ENCODE data around the gene ANKUB1.

Gene ANKUB1

DNA sequence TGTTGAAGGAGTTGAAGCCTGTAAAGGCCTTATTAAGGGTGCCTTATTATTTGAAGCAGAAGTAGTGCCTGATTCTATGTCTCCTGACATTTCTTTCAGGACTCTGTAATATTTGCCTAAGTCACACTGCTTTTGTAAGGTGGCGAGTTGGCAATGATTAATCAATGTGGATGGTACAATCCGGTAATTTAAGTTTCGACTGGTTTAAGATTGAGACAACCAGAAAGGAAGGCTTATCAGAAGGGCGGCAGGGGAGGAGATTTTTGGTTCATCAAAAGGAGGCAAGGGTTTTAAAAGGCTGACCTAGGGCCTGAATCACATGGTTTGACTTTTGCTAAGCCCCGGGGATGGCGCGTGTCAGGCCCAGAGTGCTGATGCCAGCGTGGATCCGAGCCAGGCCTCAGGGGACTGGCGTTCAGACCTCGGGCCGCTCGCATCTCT is 19.8 kb upstream of the ANKUB1 start:
- Histone ChIP-seq H3K4me1 (peaks cover 40% of the 10 kb centered on the region), H3K36me3 (no peaks in the 10 kb centered on the region), H3K27me3 (no peaks in the 10 kb centered on the region), H3K4me2 (peak overlapping the region; percentile 94), H4K20me1 (peaks cover 36% of the 10 kb centered on the region), H3K27ac (peak overlapping the region; percentile 92), H3K9ac (peak overlapping the region; percentile 89), H3K9me3 (no peaks in the 10 kb centered on the region), H3K4me3 (peak overlapping the region; percentile 89)
- no peak for TF ChIP-seq Cebpa-rat (IDR thresholded peaks at IDR 0.05)

DNA sequence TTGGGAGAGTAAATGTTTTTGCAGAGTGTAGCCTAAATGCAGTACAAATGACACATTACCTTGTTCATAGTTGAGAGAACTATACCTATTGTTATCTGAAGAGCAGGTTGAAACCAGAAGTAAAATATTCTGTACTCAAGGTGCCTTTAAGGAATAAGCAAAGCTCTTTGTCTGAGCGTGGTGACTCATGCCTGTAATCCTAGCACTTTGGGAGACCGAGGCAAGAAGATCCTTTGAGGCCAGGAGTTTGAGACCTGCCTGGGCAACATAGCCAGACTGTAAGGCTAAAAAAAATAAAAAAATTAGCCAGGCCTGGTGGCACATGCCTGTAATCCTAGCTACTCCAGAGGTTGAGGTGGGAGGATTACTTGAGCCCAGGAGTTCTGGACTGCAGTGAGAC is 18.5 kb upstream of the ANKUB1 start:
- Histone ChIP-seq H3K36me3 (no peaks in the 10 kb centered on the region), H3K9me3 (no peaks in the 10 kb centered on the region), H3K4me3 (no peak overlapping the region), H3K27ac (no peak overlapping the region), H3K9ac (no peak overlapping the region), H3K4me2 (no peak overlapping the region), H3K27me3 (no peaks in the 10 kb centered on the region), H3K4me1 (peaks cover 44% of the 10 kb centered on the region), H4K20me1 (peaks cover 22% of the 10 kb centered on the region)
- TF ChIP-seq Cebpa-rat (IDR thresholded peaks at IDR 0.05), result no peak

DNA sequence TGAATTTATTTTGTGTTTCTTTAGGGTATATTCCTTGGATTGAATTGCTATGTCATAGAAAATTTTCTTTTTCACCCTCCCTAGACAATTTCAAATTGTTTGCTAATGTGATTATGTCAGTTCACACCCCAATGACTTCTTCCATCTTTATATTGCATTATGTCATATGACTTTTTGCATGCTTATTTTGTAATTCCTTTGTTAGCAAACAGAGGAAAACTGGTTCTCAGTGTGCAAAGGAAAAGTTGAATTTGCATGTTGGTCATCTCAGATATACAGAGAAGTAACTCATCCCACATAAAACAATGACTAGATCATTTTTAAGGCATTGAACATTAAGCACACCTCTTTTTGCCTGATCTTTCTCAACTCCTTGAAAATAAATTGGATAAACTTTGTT is 17.3 kb upstream of the ANKUB1 start:
- H3K36me3 ChIP-seq, result no peaks in the 10 kb centered on the region
- H3K27ac ChIP-seq, result no peak overlapping the region
- H4K20me1 ChIP-seq, result peaks cover 11% of the 10 kb centered on the region
- H3K4me3 ChIP-seq, result no peak overlapping the region
- H3K27me3 ChIP-seq, result no peaks in the 10 kb centered on the region
- H3K4me1 ChIP-seq, result peaks cover 33% of the 10 kb centered on the region
- H3K9ac ChIP-seq, result no peak overlapping the region
- no peak for TF ChIP-seq Cebpa-rat (IDR thresholded peaks at IDR 0.05)
- H3K9me3 ChIP-seq, result no peaks in the 10 kb centered on the region
- H3K4me2 ChIP-seq, result no peak overlapping the region

DNA sequence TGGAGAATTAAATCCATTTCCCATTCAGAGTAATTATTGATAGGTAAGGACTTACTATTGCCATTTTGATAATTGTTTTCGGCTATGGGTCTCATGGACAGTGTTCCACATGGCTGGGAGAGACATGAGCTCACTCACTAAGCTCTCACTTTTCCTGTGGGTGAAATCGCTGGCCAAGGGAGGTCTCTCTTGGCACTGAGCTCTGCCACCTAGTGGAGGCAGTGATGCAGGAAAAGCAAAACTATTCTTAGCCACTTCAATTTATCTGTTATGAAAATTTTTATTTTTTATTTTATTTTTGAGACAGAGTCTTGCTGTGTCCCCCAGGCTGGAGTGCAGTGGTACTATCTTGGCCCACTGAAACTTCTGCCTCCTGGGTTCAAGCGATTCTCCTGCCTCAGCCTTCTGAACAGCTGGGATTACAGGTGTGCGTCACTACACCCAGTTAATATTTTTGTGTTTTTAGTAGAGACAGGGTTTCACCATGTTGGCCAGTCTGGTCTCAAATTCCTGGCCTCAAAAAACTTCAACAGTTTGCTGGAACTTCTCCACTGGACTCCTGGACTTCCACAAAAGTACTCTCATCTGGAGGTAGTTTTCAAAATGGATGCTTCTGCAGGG is 16.0 kb upstream of the ANKUB1 start:
- H3K4me3 ChIP-seq, result no peak overlapping the region
- no peak for TF ChIP-seq Cebpa-rat (IDR thresholded peaks at IDR 0.05)
- no peaks in the 10 kb centered on the region for H3K27me3 ChIP-seq
- H3K4me1 ChIP-seq, result peaks cover 25% of the 10 kb centered on the region
- H3K9ac ChIP-seq, result no peak overlapping the region
- no peak overlapping the region for H3K27ac ChIP-seq
- no peaks in the 10 kb centered on the region for H3K36me3 ChIP-seq
- H4K20me1 ChIP-seq, result no peaks in the 10 kb centered on the region
- no peaks in the 10 kb centered on the region for H3K9me3 ChIP-seq
- H3K4me2 ChIP-seq, result no peak overlapping the region

DNA sequence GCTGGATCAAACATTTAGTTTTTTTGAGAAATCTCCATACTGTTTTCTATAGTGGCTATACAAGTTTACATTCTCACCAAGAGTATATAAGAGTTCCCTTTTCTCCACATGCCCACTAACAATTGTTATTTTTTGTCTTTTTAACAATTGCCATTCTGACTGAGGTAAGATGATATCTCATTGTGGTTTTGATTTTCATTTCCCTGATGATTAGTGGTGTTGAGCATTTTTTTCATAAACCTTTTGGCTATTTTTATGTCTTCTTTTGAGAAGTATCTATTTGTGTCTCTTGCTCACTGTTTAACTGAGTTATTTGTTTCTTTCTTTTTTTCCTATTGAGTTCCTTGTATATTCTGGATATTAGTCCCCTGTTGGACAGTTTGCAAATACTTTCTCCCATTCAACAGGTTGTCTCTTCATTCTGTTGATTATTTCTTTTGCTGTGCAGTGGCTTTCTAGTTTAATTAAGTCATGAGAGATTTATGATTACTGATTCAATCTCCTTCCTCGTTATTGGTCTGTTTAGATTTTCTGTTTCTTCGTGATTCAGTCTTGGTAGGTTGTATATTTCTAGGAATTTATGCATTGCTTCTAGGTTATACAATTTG is 13.9 kb upstream of the ANKUB1 start:
- H3K4me2 ChIP-seq, result 0 out of 2 replicates have a peak overlapping the region, but pooled peaks have one; percentile 20

DNA sequence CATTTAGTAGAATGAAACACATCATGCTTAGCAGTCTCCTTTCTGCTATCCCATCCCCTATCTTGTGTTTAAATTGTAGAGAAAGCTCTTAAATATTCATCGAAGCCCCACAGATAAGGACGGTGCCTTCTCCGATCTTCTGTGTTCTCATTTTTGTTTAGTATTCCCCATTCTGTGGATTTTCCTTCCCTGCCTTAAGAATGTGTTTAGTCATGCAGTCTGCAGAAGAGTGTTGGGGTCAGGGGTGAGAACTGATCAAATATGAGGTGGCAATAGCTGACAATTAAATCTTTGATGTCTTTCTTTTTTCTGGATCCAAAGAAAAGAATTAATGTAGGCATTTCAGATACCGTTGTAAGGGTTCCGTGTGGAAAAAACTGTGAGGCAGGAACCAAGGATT is 9.3 kb upstream of the ANKUB1 start:
- H4K20me1 ChIP-seq, result no peaks in the 10 kb centered on the region
- H3K36me3 ChIP-seq, result no peaks in the 10 kb centered on the region
- H3K27ac ChIP-seq, result no peak overlapping the region
- H3K4me3 ChIP-seq, result no peak overlapping the region
- no peaks in the 10 kb centered on the region for H3K27me3 ChIP-seq
- peaks cover 8% of the 10 kb centered on the region for H3K4me1 ChIP-seq
- H3K9me3 ChIP-seq, result no peaks in the 10 kb centered on the region
- no peak overlapping the region for H3K4me2 ChIP-seq
- H3K9ac ChIP-seq, result no peak overlapping the region
- no peak for TF ChIP-seq Cebpa-rat (IDR thresholded peaks at IDR 0.05)

More for the DNA sequence above, 13.9 kb upstream of the ANKUB1 start:
- Histone ChIP-seq H3K9ac (no peak overlapping the region), H4K20me1 (no peaks in the 10 kb centered on the region), H3K9me3 (no peaks in the 10 kb centered on the region), H3K4me1 (peaks cover 18% of the 10 kb centered on the region), H3K27ac (no peak overlapping the region), H3K36me3 (no peaks in the 10 kb centered on the region), H3K4me3 (no peak overlapping the region), H3K27me3 (no peaks in the 10 kb centered on the region)
- no peak for TF ChIP-seq Cebpa-rat (IDR thresholded peaks at IDR 0.05)

DNA sequence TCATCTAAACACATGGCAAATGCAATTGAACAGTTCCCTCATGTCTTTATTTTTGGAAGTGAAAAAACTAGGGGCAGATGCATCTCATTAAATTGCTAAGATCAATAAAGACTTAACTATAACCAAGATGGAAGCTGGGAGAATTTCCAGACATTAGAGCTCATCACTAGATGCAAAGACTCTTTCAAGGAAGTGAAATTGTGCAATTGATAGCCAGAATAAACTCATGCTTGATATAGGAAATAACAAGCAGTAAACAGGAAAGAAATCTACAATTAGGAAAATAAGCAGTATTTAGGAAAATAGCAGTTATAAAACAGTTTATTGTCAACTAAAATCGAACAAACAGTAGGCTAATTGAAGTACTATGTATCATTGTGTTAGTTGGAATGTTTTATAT is 8.8 kb upstream of the ANKUB1 start:
- Histone ChIP-seq H3K9me3 (no peaks in the 10 kb centered on the region), H3K9ac (no peak overlapping the region), H4K20me1 (no peaks in the 10 kb centered on the region), H3K27ac (no peak overlapping the region), H3K27me3 (no peaks in the 10 kb centered on the region), H3K4me2 (no peak overlapping the region), H3K36me3 (no peaks in the 10 kb centered on the region), H3K4me3 (no peak overlapping the region), H3K4me1 (peaks cover 3% of the 10 kb centered on the region)
- no peak for TF ChIP-seq Cebpa-rat (IDR thresholded peaks at IDR 0.05)

DNA sequence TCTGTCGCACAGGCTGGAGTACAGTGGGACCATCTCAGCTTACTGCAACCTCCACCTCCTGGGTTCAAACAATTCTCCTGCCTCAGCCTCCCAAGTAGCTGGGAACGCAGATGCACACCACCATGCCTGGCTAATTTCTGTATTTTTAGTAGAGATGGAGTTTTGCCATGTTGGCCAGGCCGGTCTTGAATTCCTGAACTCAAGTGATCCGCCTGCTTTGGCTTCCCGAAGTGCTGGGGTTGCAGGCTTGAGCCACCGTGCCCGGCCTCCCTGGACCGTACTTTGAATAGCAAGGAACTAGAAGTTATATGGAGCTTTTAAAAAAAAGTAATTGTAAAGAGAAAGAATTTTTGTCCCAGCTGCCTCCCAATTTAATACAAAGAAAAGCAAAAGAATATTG is 8.3 kb upstream of the ANKUB1 start:
- Histone ChIP-seq H3K4me1 (no peaks in the 10 kb centered on the region), H3K27ac (no peak overlapping the region), H3K4me2 (no peak overlapping the region), H3K27me3 (no peaks in the 10 kb centered on the region), H3K4me3 (no peak overlapping the region), H3K9ac (no peak overlapping the region), H4K20me1 (no peaks in the 10 kb centered on the region), H3K36me3 (no peaks in the 10 kb centered on the region), H3K9me3 (no peaks in the 10 kb centered on the region)
- TF ChIP-seq Cebpa-rat (IDR thresholded peaks at IDR 0.05), result no peak

DNA sequence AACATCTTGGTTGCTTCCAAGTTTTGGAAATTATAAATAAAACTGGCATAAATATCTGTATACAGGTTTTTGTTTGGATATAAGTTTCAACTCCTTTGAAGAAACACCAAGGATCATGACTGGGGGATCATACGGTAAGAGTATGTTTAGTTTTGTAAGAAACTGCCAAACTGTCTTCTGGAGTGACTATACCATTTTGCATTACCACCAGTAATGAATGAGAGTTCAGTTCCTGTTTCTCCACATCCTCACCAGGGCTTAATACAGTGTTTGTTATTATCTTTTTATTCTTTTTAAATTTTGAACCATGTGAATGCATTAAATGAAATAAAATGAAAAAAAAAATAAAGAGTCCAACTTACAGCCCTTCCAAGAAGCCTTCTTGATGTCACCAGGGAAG is 3.7 kb upstream of the ANKUB1 start:
- no peak for TF ChIP-seq Cebpa-rat (IDR thresholded peaks at IDR 0.05)
- no peak overlapping the region for H3K4me2 ChIP-seq
- no peaks in the 10 kb centered on the region for H3K4me1 ChIP-seq
- no peaks in the 10 kb centered on the region for H3K36me3 ChIP-seq
- H4K20me1 ChIP-seq, result no peaks in the 10 kb centered on the region
- H3K27me3 ChIP-seq, result no peaks in the 10 kb centered on the region
- H3K27ac ChIP-seq, result no peak overlapping the region
- H3K9ac ChIP-seq, result no peak overlapping the region
- H3K9me3 ChIP-seq, result no peaks in the 10 kb centered on the region
- no peak overlapping the region for H3K4me3 ChIP-seq

DNA sequence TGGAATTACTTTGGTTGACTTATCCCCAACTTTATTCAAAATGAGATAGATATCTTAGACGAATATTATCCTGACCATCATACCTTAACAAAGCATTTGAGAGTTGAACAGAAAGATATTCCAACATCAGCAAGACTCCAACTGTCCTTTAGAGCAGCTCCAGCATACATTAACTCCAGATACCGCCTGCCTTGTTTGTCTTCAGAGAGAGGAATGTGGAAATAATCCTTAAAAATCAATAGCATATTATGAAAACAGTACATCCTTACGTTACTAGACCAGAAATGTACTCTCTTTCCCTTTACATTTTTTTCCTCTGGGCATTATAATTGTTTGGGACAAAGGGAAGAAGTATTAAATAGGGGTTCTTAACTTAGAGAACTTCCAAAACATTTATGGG is 1.7 kb downstream of the ANKUB1 start:
- H3K9ac ChIP-seq, result no peak overlapping the region
- no peaks in the 10 kb centered on the region for H3K9me3 ChIP-seq
- no peaks in the 10 kb centered on the region for H3K27me3 ChIP-seq
- no peaks in the 10 kb centered on the region for H3K36me3 ChIP-seq
- no peaks in the 10 kb centered on the region for H4K20me1 ChIP-seq
- TF ChIP-seq Cebpa-rat (IDR thresholded peaks at IDR 0.05), result no peak
- H3K4me3 ChIP-seq, result no peak overlapping the region
- no peaks in the 10 kb centered on the region for H3K4me1 ChIP-seq
- H3K27ac ChIP-seq, result no peak overlapping the region
- no peak overlapping the region for H3K4me2 ChIP-seq
